Transverse colon (tissue), 4 donors: Measurements from ENCODE around the gene CACNA1A. TPM values are rescaled to one million over a fixed set of nuclear protein-coding genes. Genes with fewer than 3 reads are reported as not detected.

Experiments
- DNase-seq: peaks from one replicate; pipeline ENCODE4 v3.0.0-alpha.2; 2019
- H3K27ac ChIP-seq, 4 donors: fragments of 200-600 bp; sonication (generic); 2 replicates each; pipeline ENCODE4 v1.5.1; 2016 to 2018; ENCODE audit warnings: inconsistent platforms in 4 of 4
- H3K27me3 ChIP-seq: fragments of 200-600 bp; sonication (generic); 2 replicates; pipeline ENCODE4 v1.5.1; 2017; ENCODE audit warnings: inconsistent platforms
- H3K36me3 ChIP-seq, 4 donors: fragments of 200-600 bp; sonication (generic); 2 replicates each; pipeline ENCODE4 v1.5.1; 2017 to 2019; ENCODE audit warnings: inconsistent platforms in 4 of 4
- H3K4me1 ChIP-seq, 4 donors: fragments of 200-600 bp; sonication (generic); 2 replicates each; pipeline ENCODE4 v1.5.1; 2017 to 2020; ENCODE audit warnings: inconsistent platforms in 4 of 4
- H3K4me3 ChIP-seq, 4 donors: fragments of 200-600 bp; sonication (generic); 1 replicate in 1 of 4; 2 replicates in 3 of 4; pipeline versions ENCODE4 v1.5.1 to v1.6.1; 2017 to 2019; ENCODE audit warnings: inconsistent platforms in 4 of 4
- H3K9me3 ChIP-seq, 2 donors: fragments of 200-600 bp; sonication (generic); 2 replicates each; pipeline ENCODE4 v1.5.1; 2017 to 2019; ENCODE audit warnings: inconsistent platforms in 2 of 2
- EP300 ChIP-seq: sonication (generic); formaldehyde crosslinking; IDR thresholded peaks from one replicate; pipeline ENCODE4 v1.6.1; 2017; ENCODE audit warnings: antibody characterized with exemption, low read depth
- POLR2A ChIP-seq: fragments of 450-650 bp; IDR thresholded peaks from one replicate; pipeline ENCODE4 v1.6.1; 2016; ENCODE audit warnings: antibody characterized with exemption, mild to moderate bottlenecking, moderate library complexity
- POLR2AphosphoS5 ChIP-seq, 3 donors: sonication (generic); formaldehyde crosslinking; IDR thresholded peaks; one replicate each; pipeline ENCODE4 v1.6.1; 2016; ENCODE audit warnings: antibody characterized with exemption in 3 of 3
- WGBS, 2 donors: methylation state at CpG; one replicate each; pipeline ENCODE4 v1.1.5; 2018; ENCODE audit warnings: low coverage in 1 of 2; 5-methylcytosine and 5-hydroxymethylcytosine counted together
- in situ Hi-C, 4 donors: fragments of 200-750 bp; cut with MboI; loops; one replicate each; pipeline versions ENCODE4 v1.15.0 to v1.15.1; 2017; ENCODE audit warnings: low sequenced_read_pairs in 3 of 4, low pct_ligation_motif_present in 1 of 4, low pct_unique_long_range_greater_than_20kb in 1 of 4
- intact Hi-C: fragments of 100-400 bp; cut with DNase I; formaldehyde crosslinking; loops from one replicate; pipeline ENCODE4 v1.15.1; 2023; ENCODE audit warnings: low total_unique reads
- total RNA-seq, 4 donors: library from RNA; depleted of rRNA; stranded (reverse); fragments of >200 nt; gene quantifications; one replicate each; pipeline ENCODE4 v1.1.0, GENCODE V29; 2016
- TF ChIP-seq, protein P1 (sequence below), 5 experiments: fragments of 200-600 bp in 3 of 5; fragments of 450-650 bp in 2 of 5; sonication (generic) in 3 of 5; IDR thresholded peaks; 1 replicate in 2 of 5; 2 replicates in 3 of 5; pipeline ENCODE4 v1.5.1; 2016 to 2017; ENCODE audit warnings: antibody characterized with exemption in 5 of 5, inconsistent platforms in 3 of 5, mild to moderate bottlenecking in 2 of 5, moderate library complexity in 1 of 5

Gene CACNA1A
- total RNA-seq, 4 donors from 2014 or later = 2.9 to 15.7 (median 5.2) TPM

DNA sequence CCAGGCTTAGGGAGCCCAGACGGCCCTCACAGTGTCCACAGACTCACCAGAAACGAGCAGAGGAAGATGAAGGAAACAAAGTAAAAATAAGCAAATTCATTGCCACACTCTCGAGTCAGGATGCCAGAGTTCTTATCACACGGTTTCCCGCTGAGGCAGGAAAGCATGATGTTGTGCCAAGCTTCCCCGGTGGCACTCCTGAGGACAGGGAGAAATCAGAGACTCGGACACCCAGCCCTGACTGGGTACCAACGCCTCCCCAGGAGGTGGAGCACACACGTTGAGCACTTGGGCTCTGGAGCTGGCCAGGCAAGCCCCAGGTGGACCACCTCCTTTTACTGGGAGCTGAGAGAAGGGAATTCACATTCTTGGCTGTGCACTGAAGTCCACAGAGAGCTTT is 274.6 kb downstream of the CACNA1A start:
- H3K27ac ChIP-seq = no peak overlapping the region
- H3K4me1 ChIP-seq = peaks cover 0 to 6% (median 0%) of the 10 kb centered on the region in 4 donors
- in situ Hi-C loops (no loop called here), intact Hi-C loops (no loop called here)
- 37% methylated on average over 9 of the region's 9 CpGs; no CpG with 5 or more reads in 1 of the 2 donors for WGBS, 2 donors
- H3K36me3 ChIP-seq = no peaks in the 10 kb centered on the region
- TF ChIP-seq POLR2AphosphoS5 (IDR thresholded peaks at IDR 0.05) (no peak), EP300 (no peak)
- TF ChIP-seq, protein P1, sequence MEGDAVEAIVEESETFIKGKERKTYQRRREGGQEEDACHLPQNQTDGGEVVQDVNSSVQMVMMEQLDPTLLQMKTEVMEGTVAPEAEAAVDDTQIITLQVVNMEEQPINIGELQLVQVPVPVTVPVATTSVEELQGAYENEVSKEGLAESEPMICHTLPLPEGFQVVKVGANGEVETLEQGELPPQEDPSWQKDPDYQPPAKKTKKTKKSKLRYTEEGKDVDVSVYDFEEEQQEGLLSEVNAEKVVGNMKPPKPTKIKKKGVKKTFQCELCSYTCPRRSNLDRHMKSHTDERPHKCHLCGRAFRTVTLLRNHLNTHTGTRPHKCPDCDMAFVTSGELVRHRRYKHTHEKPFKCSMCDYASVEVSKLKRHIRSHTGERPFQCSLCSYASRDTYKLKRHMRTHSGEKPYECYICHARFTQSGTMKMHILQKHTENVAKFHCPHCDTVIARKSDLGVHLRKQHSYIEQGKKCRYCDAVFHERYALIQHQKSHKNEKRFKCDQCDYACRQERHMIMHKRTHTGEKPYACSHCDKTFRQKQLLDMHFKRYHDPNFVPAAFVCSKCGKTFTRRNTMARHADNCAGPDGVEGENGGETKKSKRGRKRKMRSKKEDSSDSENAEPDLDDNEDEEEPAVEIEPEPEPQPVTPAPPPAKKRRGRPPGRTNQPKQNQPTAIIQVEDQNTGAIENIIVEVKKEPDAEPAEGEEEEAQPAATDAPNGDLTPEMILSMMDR (IDR thresholded peaks at IDR 0.05) = no peak
- no peak overlapping the region for H3K4me3 ChIP-seq
- DNase-seq = no peak
- H3K27me3 ChIP-seq = peaks cover 14% of the 10 kb centered on the region
- H3K9me3 ChIP-seq = no peaks in the 10 kb centered on the region

DNA sequence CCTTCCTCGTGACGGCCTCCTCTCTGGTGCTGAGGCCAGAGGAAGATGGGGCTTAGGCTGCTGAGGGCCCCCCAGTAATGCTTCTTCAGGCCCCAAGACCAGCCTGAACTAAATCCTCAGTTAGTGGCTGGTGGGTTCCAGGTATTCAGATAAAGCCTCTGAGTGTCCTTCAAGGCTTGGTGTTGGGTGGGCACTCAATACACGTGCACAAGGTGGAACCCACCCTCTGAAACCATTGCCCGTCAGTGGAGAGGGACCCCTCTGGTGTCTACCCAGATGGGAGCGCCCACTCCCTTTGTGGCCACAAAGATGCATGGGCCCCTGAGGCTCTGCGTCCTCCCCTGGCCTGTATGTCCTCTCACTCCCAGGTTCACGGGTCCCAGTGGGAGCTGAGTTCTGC is 277.0 kb downstream of the CACNA1A start:
- in situ Hi-C loops (no loop called here), intact Hi-C loops (no loop called here)
- Histone ChIP-seq H3K27ac (no peak overlapping the region), H3K4me3 (no peak overlapping the region), H3K27me3 (peaks cover 33% of the 10 kb centered on the region), H3K4me1 (no peaks in the 10 kb centered on the region), H3K9me3 (no peaks in the 10 kb centered on the region), H3K36me3 (no peaks in the 10 kb centered on the region)
- 79% methylated on average over 7 of the region's 7 CpGs; no CpG with 5 or more reads in 1 of the 2 donors for WGBS, 2 donors
- DNase-seq = no peak
- TF ChIP-seq POLR2A (no peak), POLR2AphosphoS5 (IDR thresholded peaks at IDR 0.05) (no peak), EP300 (no peak)
- TF ChIP-seq, protein P1 (IDR thresholded peaks at IDR 0.05) = no peak

DNA sequence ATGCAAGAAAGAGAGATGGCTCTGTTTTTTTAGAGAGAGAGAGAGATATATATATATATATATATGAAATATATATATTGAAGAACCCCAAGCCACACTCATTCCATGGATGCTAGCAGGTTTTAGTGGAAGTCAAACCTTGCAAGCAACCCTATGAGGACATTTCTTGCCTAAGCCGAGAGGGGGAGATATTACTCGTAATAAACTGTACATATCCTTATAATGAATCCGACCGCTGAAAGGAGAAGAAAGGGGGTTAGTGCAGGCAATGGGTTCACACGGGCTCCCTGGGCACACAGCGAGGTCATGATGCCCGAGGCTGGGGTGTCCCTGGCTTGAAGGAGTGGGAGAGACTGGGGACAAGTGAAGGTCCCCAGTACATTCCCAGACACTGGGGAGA is 277.7 kb downstream of the CACNA1A start:
- 68% methylated on average over 7 of the region's 7 CpGs; no CpG with 5 or more reads in 1 of the 2 donors for WGBS, 2 donors
- Histone ChIP-seq H3K4me3 (no peak overlapping the region), H3K36me3 (no peaks in the 10 kb centered on the region), H3K27ac (no peak overlapping the region), H3K4me1 (no peaks in the 10 kb centered on the region), H3K9me3 (no peaks in the 10 kb centered on the region), H3K27me3 (peaks cover 33% of the 10 kb centered on the region)
- TF ChIP-seq POLR2AphosphoS5 (IDR thresholded peaks at IDR 0.05) (no peak), EP300 (no peak), POLR2A (no peak)
- TF ChIP-seq, protein P1 (IDR thresholded peaks at IDR 0.05) = no peak
- in situ Hi-C loops (no loop called here), intact Hi-C loops (no loop called here)
- no peak for DNase-seq

DNA sequence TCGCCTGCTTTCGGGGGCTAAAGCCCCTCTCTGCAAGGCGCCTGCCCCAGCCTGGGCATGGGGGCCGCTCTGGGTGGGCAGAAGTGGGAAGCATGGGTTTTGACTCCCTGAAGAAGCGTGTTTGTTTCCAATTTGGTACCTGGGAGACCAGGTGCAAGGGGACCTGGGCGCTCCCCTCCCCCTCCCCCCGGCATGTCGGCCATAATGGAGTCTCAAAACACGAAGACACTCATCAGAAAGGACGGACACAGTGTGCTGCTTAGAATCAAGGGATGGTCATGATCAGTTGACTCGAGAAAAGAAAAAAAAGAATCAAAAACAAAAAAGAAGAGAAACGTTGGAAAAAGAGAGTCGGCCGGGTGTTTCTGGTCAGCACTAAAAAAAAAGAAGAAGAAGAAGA is 279.3 kb downstream of the CACNA1A start:
- Histone ChIP-seq H3K27ac (no peak overlapping the region), H3K4me3 (no peak overlapping the region), H3K9me3 (no peaks in the 10 kb centered on the region), H3K27me3 (peaks cover 33% of the 10 kb centered on the region), H3K4me1 (no peaks in the 10 kb centered on the region), H3K36me3 (no peaks in the 10 kb centered on the region)
- DNase-seq = no peak
- TF ChIP-seq POLR2A = no peak
- TF ChIP-seq, protein P1 (IDR thresholded peaks at IDR 0.05) = no peak
- TF ChIP-seq POLR2AphosphoS5 (IDR thresholded peaks at IDR 0.05) = no peak
- TF ChIP-seq EP300 = no peak
- in situ Hi-C loops (no loop called here), intact Hi-C loops (no loop called here)
- 50 to 68% methylated on average over 3 to 14 of the region's 14 CpGs for WGBS, 2 donors
